Cerebellar nuclear complex (tissue), 1 donor: ENCODE results near the gene STX4.
A peak's percentile ranks its signal among the peaks of the same experiment; 100 is the strongest.

ENCODE experiments used
- DNase-seq, 2 experiments: peaks; one replicate each; lab custom pipeline; 2025; lab: John Stamatoyannopoulos, UW

Gene STX4

GRCh38 chr16:31064882-31065461 lies 31.6 kb downstream of the STX4 start:
- DNase-seq = no peak

- no peak for DNase-seq
Observed at GRCh38 chr16:31067342-31067741, 34.0 kb downstream of the STX4 start.

GRCh38 chr16:31071861-31072260 lies 38.5 kb downstream of the STX4 start:
- DNase-seq = no peak

- DNase-seq = no peak
Observed at GRCh38 chr16:31072540-31073141, 39.3 kb downstream of the STX4 start.

GRCh38 chr16:31073142-31073969 lies 40.0 kb downstream of the STX4 start:
- DNase-seq = peak; percentile 57 to 77

- peak; percentile 84 to 94 for DNase-seq
Observed at GRCh38 chr16:31073970-31074813, 40.8 kb downstream of the STX4 start, which contains the start of the genes ZNF646 and ZNF668. ZNF646 (plus strand) TSS chr16:31074422; CDS start chr16:31076325, 1,903 bp downstream. ZNF668 (minus strand) TSS chr16:31074240; CDS start chr16:31064459, 9,781 bp downstream.

- DNase-seq = no peak
Observed at GRCh38 chr16:31074814-31075183, 41.4 kb downstream of the STX4 start.

- DNase-seq = no peak
Observed at GRCh38 chr16:31076319-31076718, 43.0 kb downstream of the STX4 start.

- DNase-seq = no peak
Observed at GRCh38 chr16:31077024-31077423, 43.7 kb downstream of the STX4 start.

GRCh38 chr16:31077592-31078396 lies 44.4 kb downstream of the STX4 start:
- no peak for DNase-seq

GRCh38 chr16:31078597-31079341 lies 45.4 kb downstream of the STX4 start:
- DNase-seq = no peak

- DNase-seq = no peak
Observed at GRCh38 chr16:31079342-31079944, 46.1 kb downstream of the STX4 start.

GRCh38 chr16:31080035-31080629 lies 46.8 kb downstream of the STX4 start:
- DNase-seq = no peak

- no peak for DNase-seq
Observed at GRCh38 chr16:31080756-31081419, 47.5 kb downstream of the STX4 start.

GRCh38 chr16:31081428-31082351 lies 48.3 kb downstream of the STX4 start:
- DNase-seq = no peak

GRCh38 chr16:31082368-31083045 lies 49.1 kb downstream of the STX4 start:
- no peak for DNase-seq

GRCh38 chr16:31083081-31083480 lies 49.7 kb downstream of the STX4 start:
- no peak for DNase-seq
